ENCODE results near the gene TPM3. TPM values are rescaled to one million over a fixed set of nuclear protein-coding genes. Genes with fewer than 3 reads are reported as not detected.

The TPM3 gene
- total and polyA plus RNA-seq, 2 experiments from 2014 or later, result 557 to 578 TPM

DNA sequence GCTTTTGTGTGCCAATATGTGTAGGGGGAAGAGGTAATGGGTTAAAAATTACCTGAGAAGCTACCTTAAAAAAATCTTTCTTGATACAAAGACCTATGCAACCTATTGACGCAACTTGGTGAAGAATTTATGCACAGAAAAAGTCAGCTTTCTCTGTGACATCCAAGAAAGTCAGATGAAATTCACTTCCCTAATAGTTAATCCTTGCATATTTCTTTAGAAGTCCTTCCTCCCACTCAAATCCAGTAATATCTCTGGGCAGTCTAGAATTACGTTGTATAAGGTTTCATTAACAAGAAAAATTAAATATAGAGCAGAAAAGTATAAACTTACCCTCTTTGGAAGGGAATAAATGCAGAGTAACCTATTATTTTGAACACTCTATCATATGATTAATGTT, 31.7 kb upstream of the TPM3 start:
- Histone ChIP-seq H3K27me3 (replicated peaks; ENCODE audit: insufficient read depth) (no peaks in the 10 kb centered on the region), H3K9me3 (ENCODE audit: low read depth) (no peaks in the 10 kb centered on the region), H3K9ac (peak overlapping the region; percentile 99), H4K20me1 (ENCODE audit: insufficient read depth) (peaks cover 23% of the 10 kb centered on the region; the same call in 1 of the 2 replicates), H2AFZ (no peak overlapping the region), H3K79me2 (ENCODE audit: insufficient read depth) (peaks cover 95% of the 10 kb centered on the region), H3K9me2 (ENCODE audit: insufficient read depth) (no peaks in the 10 kb centered on the region), H3K4me1 (ENCODE audit: insufficient read depth) (peaks cover 35% of the 10 kb centered on the region), H3K4me3 (peak overlapping the region; percentile 99), H3K36me3 (ENCODE audit: low read depth) (peaks cover 26% of the 10 kb centered on the region), H3F3A (ENCODE audit: insufficient read depth) (peaks cover 36% of the 10 kb centered on the region), H3K27ac (peak overlapping the region; percentile 22), H3K4me2 (ENCODE audit: unreplicated experiment) (peak overlapping the region; percentile 100)
- 50 to 61% methylated on average over 2 of the region's 2 CpGs for WGBS, 2 experiments (ENCODE audit: low coverage in 1 of 2, low lambda C conversion rate in 2 of 2, missing lambda C conversion rate in 2 of 2)
- TF ChIP-seq EZH2 (IDR thresholded peaks at IDR 0.05; ENCODE audit: insufficient read depth, poor library complexity, severe bottlenecking), result no peak
- no peak for TF ChIP-seq EZH2phosphoT487 (IDR thresholded peaks at IDR 0.05; ENCODE audit: insufficient read depth, low read depth)
- peak; percentile 28 for DNase-seq
- in situ Hi-C loops (cut with MboI), result no loop called here

DNA sequence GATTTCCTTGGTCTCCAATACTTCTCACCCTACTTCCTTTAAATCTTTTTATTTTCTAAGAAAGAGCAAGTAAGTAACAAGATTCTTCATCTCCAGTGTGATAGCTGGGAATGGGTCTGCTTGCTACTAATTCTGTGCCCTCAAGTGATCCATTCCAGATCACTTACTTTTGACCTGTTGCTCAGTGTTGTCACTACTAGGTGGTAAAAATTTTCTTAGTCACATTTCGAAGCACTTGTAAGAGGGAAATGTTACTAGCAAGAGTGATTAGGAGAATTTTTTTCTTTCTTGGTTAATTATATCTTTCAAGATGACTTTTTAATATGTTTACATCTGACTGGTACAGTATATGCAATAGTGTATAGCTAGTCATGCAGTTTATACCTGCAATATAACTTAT, 31.0 kb upstream of the TPM3 start:
- no peak overlapping the region for H2AFZ ChIP-seq
- peak overlapping the region; percentile 99 for H3K9ac ChIP-seq
- TF ChIP-seq EZH2 (IDR thresholded peaks at IDR 0.05; ENCODE audit: insufficient read depth, poor library complexity, severe bottlenecking) (no peak), EZH2phosphoT487 (IDR thresholded peaks at IDR 0.05; ENCODE audit: insufficient read depth, low read depth) (no peak)
- H3K36me3 ChIP-seq (ENCODE audit: low read depth), result peaks cover 28% of the 10 kb centered on the region
- H3K4me2 ChIP-seq (ENCODE audit: unreplicated experiment), result peak overlapping the region; percentile 100
- H4K20me1 ChIP-seq (ENCODE audit: insufficient read depth), result peaks cover 23% of the 10 kb centered on the region; the same call in 1 of the 2 replicates
- H3F3A ChIP-seq (ENCODE audit: insufficient read depth), result peaks cover 36% of the 10 kb centered on the region
- peaks cover 95% of the 10 kb centered on the region for H3K79me2 ChIP-seq (ENCODE audit: insufficient read depth)
- DNase-seq, result peak; percentile 23
- no peaks in the 10 kb centered on the region for H3K9me3 ChIP-seq (ENCODE audit: low read depth)
- in situ Hi-C loops (cut with MboI), result no loop called here
- no peaks in the 10 kb centered on the region for H3K27me3 ChIP-seq (replicated peaks; ENCODE audit: insufficient read depth)
- 93 to 100% methylated on average over 1 of the region's 1 CpG for WGBS, 2 experiments (ENCODE audit: low coverage in 1 of 2, low lambda C conversion rate in 2 of 2, missing lambda C conversion rate in 2 of 2)
- peak overlapping the region; percentile 99 for H3K4me3 ChIP-seq
- H3K9me2 ChIP-seq (ENCODE audit: insufficient read depth), result no peaks in the 10 kb centered on the region
- H3K4me1 ChIP-seq (ENCODE audit: insufficient read depth), result peaks cover 39% of the 10 kb centered on the region
- H3K27ac ChIP-seq, result 0 out of 2 replicates have a peak overlapping the region, but pooled peaks have one; percentile 98

DNA sequence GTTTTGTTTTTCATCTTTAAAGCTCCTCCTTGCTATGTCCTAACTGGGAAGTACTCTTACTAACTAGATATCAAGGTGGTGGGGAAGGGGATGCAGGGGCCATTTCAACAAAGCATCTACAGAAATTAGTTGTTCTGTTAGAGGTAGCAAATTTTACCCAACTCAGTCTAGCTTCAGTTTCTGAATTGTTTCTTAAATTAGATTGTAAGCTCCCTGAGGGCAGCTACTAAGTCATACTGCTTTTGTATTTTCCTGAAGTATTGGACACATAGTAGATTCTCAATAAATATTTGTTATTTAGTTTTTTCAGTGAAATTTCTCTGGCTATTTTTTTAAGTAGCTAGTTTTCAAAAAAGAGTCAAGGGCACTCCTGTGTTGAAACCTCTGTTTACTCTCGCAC, 30.6 kb upstream of the TPM3 start:
- 56 to 61% methylated on average over 1 of the region's 1 CpG for WGBS, 2 experiments (ENCODE audit: low coverage in 1 of 2, low lambda C conversion rate in 2 of 2, missing lambda C conversion rate in 2 of 2)
- Histone ChIP-seq H3K9me3 (ENCODE audit: low read depth) (no peaks in the 10 kb centered on the region), H3K4me3 (peak overlapping the region; percentile 99), H2AFZ (no peak overlapping the region), H3K4me2 (ENCODE audit: unreplicated experiment) (peak overlapping the region; percentile 100), H3K9me2 (ENCODE audit: insufficient read depth) (no peaks in the 10 kb centered on the region), H3K79me2 (ENCODE audit: insufficient read depth) (peaks cover 95% of the 10 kb centered on the region), H3F3A (ENCODE audit: insufficient read depth) (peaks cover 36% of the 10 kb centered on the region), H3K36me3 (ENCODE audit: low read depth) (peaks cover 28% of the 10 kb centered on the region), H3K27me3 (replicated peaks; ENCODE audit: insufficient read depth) (no peaks in the 10 kb centered on the region), H3K4me1 (ENCODE audit: insufficient read depth) (peaks cover 39% of the 10 kb centered on the region), H3K9ac (peak overlapping the region; percentile 99), H4K20me1 (ENCODE audit: insufficient read depth) (peaks cover 23% of the 10 kb centered on the region; the same call in 1 of the 2 replicates), H3K27ac (peak overlapping the region; percentile 98)
- peak; percentile 27 for DNase-seq
- in situ Hi-C loops (cut with MboI), result no loop called here
- no peak for TF ChIP-seq EZH2 (IDR thresholded peaks at IDR 0.05; ENCODE audit: insufficient read depth, poor library complexity, severe bottlenecking)
- no peak for TF ChIP-seq EZH2phosphoT487 (IDR thresholded peaks at IDR 0.05; ENCODE audit: insufficient read depth, low read depth)

DNA sequence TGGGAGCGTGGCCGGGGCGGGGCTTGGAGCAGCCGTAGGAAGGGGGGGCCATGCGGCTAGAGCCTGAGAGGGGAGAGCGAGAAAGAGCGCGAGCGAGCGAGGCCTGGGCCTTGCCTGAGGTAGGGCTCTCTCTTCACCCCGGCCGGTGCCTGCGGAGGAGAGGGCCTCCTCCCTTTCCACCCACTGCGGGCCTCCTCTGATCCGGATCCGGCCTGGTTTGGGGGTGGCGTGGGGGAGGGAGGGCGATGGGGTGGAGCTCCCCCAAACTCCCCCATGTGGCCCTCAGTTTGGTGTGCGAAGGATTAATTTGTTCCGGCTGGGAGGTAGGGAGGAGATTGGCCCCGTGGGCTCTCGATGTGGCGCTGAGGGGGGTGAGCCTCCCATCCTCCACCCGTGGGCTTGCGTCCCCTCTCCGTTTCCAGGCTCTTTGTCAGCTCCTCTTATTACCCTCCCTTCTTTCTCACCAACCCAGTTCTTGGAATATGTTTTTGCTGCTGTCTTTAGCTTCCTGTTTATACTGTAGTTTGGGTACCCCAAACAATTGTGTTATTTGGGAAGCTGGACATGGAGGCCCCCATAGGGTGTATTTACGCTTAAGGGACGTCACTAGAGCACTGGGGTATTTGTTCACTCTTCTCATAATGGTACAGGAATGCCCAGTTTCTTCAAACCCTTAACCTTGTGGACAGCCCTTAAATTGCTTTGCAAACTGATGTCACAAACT, 29.5 kb upstream of the TPM3 start:
- in situ Hi-C loops (cut with MboI), result no loop called here
- no peaks in the 10 kb centered on the region for H3K9me2 ChIP-seq (ENCODE audit: insufficient read depth)
- H3K4me2 ChIP-seq (ENCODE audit: unreplicated experiment), result peak overlapping the region; percentile 100
- peak overlapping the region; percentile 98 for H3K27ac ChIP-seq
- DNase-seq, result peak; percentile 86
- H2AFZ ChIP-seq, result peak overlapping the region; percentile 28; the same call in 1 of the 2 replicates
- TF ChIP-seq EZH2phosphoT487 (IDR thresholded peaks at IDR 0.05; ENCODE audit: insufficient read depth, low read depth) (no peak), EZH2 (IDR thresholded peaks at IDR 0.05; ENCODE audit: insufficient read depth, poor library complexity, severe bottlenecking) (no peak)
- H3K4me1 ChIP-seq (ENCODE audit: insufficient read depth), result peaks cover 39% of the 10 kb centered on the region
- peaks cover 36% of the 10 kb centered on the region for H3F3A ChIP-seq (ENCODE audit: insufficient read depth)
- 0 to 1% methylated on average over 14 to 28 of the region's 28 CpGs for whole genome bisulfite sequencing, 2 experiments (ENCODE audit: low coverage in 1 of 2, low lambda C conversion rate in 2 of 2, missing lambda C conversion rate in 2 of 2)
- H4K20me1 ChIP-seq (ENCODE audit: insufficient read depth), result peaks cover 23% of the 10 kb centered on the region; the same call in 1 of the 2 replicates
- H3K4me3 ChIP-seq, result peak overlapping the region; percentile 99
- peaks cover 95% of the 10 kb centered on the region for H3K79me2 ChIP-seq (ENCODE audit: insufficient read depth)
- H3K9ac ChIP-seq, result peak overlapping the region; percentile 99
- no peaks in the 10 kb centered on the region for H3K9me3 ChIP-seq (ENCODE audit: low read depth)
- peaks cover 20% of the 10 kb centered on the region for H3K36me3 ChIP-seq (ENCODE audit: low read depth)
- no peaks in the 10 kb centered on the region for H3K27me3 ChIP-seq (replicated peaks; ENCODE audit: insufficient read depth)

Measured in GM23248 (cell line).